GM12878 (cell line): ENCODE measurements around the gene CCDC194. TPM values are rescaled to one million over a fixed set of nuclear protein-coding genes. Genes with fewer than 3 reads are reported as not detected.

Experiments used
- polyA plus RNA-seq, 11 experiments: library from polyadenylated mRNA; depleted of rRNA in 4 of 11; unstranded in 6 of 11; stranded (reverse) in 5 of 11; fragments of >200 nt; fragmentation: Nextera tagmentation in 4 of 11; fragmentation: Illumina TruSeq in 1 of 11; extraction: Ambion mirVana in 4 of 11; extraction: Trizol in 1 of 11; gene quantifications; 1 replicate in 1 of 11; 2 replicates in 10 of 11; pipeline versions ENCODE4 v1.2.1 to v1.2.3, GENCODE V29; 2011 to 2016; ENCODE audit warnings: inconsistent platforms in 2 of 11, missing spikeins in 2 of 11, low read depth in 1 of 11
- total RNA-seq, 4 experiments: library from RNA; depleted of rRNA in 3 of 4; stranded (reverse); fragments of >200 nt in 3 of 4; fragmentation: Illumina TruSeq in 1 of 4; extraction: Trizol in 1 of 4; gene quantifications; 2 replicates each; pipeline versions ENCODE4 v1.2.1 to v1.2.3, GENCODE V29; 2013 to 2021

Gene CCDC194
- total and polyA plus RNA-seq, 10 of the 15 experiments (the other 5 are each of a cell fraction or from before 2014, with no cell fraction given) = 0.07 to 3.4 (median 0.97) TPM

Other genes with a start within 250 kb of the CCDC194 start
Only the 7 nearest of the 19 such genes appear.
- gene ANO8, start 59.3 kb downstream of the CCDC194 start, total RNA-seq (2014; rRNA removed) = 1.3 and 1.5 TPM in 2 replicates
- 0.58 and 0.60 TPM in 2 replicates for gene ANO8, start 59.3 kb downstream of the CCDC194 start, total RNA-seq (2014; rRNA removed; fragmentation: Illumina TruSeq; extraction: Trizol)
- 5.1 and 6.7 TPM in 2 replicates for gene ANO8, start 59.3 kb downstream of the CCDC194 start, total RNA-seq (2021)
- 0.45 and 0.81 TPM in 2 replicates for gene ANO8, start 59.3 kb downstream of the CCDC194 start, polyA plus RNA-seq (2011; rRNA removed)
- 0.38 and 1.1 TPM in 2 replicates for gene ANO8, start 59.3 kb downstream of the CCDC194 start, polyA plus RNA-seq (2014; fragmentation: Illumina TruSeq; extraction: Trizol)
- under 1 TPM; 0.04 to 0.05 TPM for gene ANO8, start 59.3 kb downstream of the CCDC194 start, polyA plus RNA-seq (2014; fragmentation: Nextera tagmentation; extraction: Ambion mirVana)
- gene ANO8, start 59.3 kb downstream of the CCDC194 start, polyA plus RNA-seq (2014; rRNA removed) = 4.3 and 5.1 TPM in 2 replicates
- gene ANO8, start 59.3 kb downstream of the CCDC194 start, polyA plus RNA-seq (2016; fragmentation: Nextera tagmentation; extraction: Ambion mirVana) = 1 to 10 TPM; 1.0 to 1.1 TPM
- 22.6 and 22.8 TPM in 2 replicates for gene GTPBP3, start 56.6 kb downstream of the CCDC194 start, total RNA-seq (2014; rRNA removed)
- gene GTPBP3, start 56.6 kb downstream of the CCDC194 start, total RNA-seq (2014; rRNA removed; fragmentation: Illumina TruSeq; extraction: Trizol) = 6.4 and 7.1 TPM in 2 replicates
- 38.5 and 46.8 TPM in 2 replicates for gene GTPBP3, start 56.6 kb downstream of the CCDC194 start, total RNA-seq (2021)
- gene GTPBP3, start 56.6 kb downstream of the CCDC194 start, polyA plus RNA-seq (2011; rRNA removed) = 6.6 and 8.2 TPM in 2 replicates
- 6.1 and 8.1 TPM in 2 replicates for gene GTPBP3, start 56.6 kb downstream of the CCDC194 start, polyA plus RNA-seq (2014; fragmentation: Illumina TruSeq; extraction: Trizol)
- 1 to 10 TPM; 2.9 to 4.1 TPM for gene GTPBP3, start 56.6 kb downstream of the CCDC194 start, polyA plus RNA-seq (2014; fragmentation: Nextera tagmentation; extraction: Ambion mirVana)
- gene GTPBP3, start 56.6 kb downstream of the CCDC194 start, polyA plus RNA-seq (2014; rRNA removed) = 42.7 and 57.2 TPM in 2 replicates
- gene GTPBP3, start 56.6 kb downstream of the CCDC194 start, polyA plus RNA-seq (2016; fragmentation: Nextera tagmentation; extraction: Ambion mirVana) = 10 to 100 TPM; 26.3 to 28.8 TPM
- 0.06 TPM in 1 of 2 replicates, not detected in the other for gene PLVAP, start 16.9 kb downstream of the CCDC194 start, total RNA-seq (2014; rRNA removed)
- 0.18 TPM in 1 of 2 replicates, not detected in the other for gene PLVAP, start 16.9 kb downstream of the CCDC194 start, total RNA-seq (2014; rRNA removed; fragmentation: Illumina TruSeq; extraction: Trizol)
- 0.08 and 0.54 TPM in 2 replicates for gene PLVAP, start 16.9 kb downstream of the CCDC194 start, total RNA-seq (2021)
- 0.05 TPM in 1 of 2 replicates, not detected in the other for gene PLVAP, start 16.9 kb downstream of the CCDC194 start, polyA plus RNA-seq (2011; rRNA removed)
- gene PLVAP, start 16.9 kb downstream of the CCDC194 start, polyA plus RNA-seq (2014; fragmentation: Illumina TruSeq; extraction: Trizol) = 0.04 TPM in 1 of 2 replicates, not detected in the other
- gene PLVAP, start 16.9 kb downstream of the CCDC194 start, polyA plus RNA-seq (2014; fragmentation: Nextera tagmentation; extraction: Ambion mirVana) = not detected
- gene PLVAP, start 16.9 kb downstream of the CCDC194 start, polyA plus RNA-seq (2014; rRNA removed) = 0.03 and 0.41 TPM in 2 replicates
- gene PLVAP, start 16.9 kb downstream of the CCDC194 start, polyA plus RNA-seq (2016; fragmentation: Nextera tagmentation; extraction: Ambion mirVana) = not detected
- 248 and 257 TPM in 2 replicates for gene BST2, start 11.4 kb upstream of the CCDC194 start, total RNA-seq (2014; rRNA removed)
- 161 and 175 TPM in 2 replicates for gene BST2, start 11.4 kb upstream of the CCDC194 start, total RNA-seq (2014; rRNA removed; fragmentation: Illumina TruSeq; extraction: Trizol)
- gene BST2, start 11.4 kb upstream of the CCDC194 start, total RNA-seq (2021) = 271 and 278 TPM in 2 replicates
- gene BST2, start 11.4 kb upstream of the CCDC194 start, polyA plus RNA-seq (2011; rRNA removed) = 210 and 301 TPM in 2 replicates
- 62.4 and 198 TPM in 2 replicates for gene BST2, start 11.4 kb upstream of the CCDC194 start, polyA plus RNA-seq (2014; fragmentation: Illumina TruSeq; extraction: Trizol)
- gene BST2, start 11.4 kb upstream of the CCDC194 start, polyA plus RNA-seq (2014; fragmentation: Nextera tagmentation; extraction: Ambion mirVana) = 100 to 1,000 TPM in 1 of 2 experiments, 10 to 100 TPM in 1; 16.6 to 111 TPM
- gene BST2, start 11.4 kb upstream of the CCDC194 start, polyA plus RNA-seq (2014; rRNA removed) = 329 and 331 TPM in 2 replicates
- 100 to 1,000 TPM; 335 to 372 TPM for gene BST2, start 11.4 kb upstream of the CCDC194 start, polyA plus RNA-seq (2016; fragmentation: Nextera tagmentation; extraction: Ambion mirVana)
- 37.7 and 47.6 TPM in 2 replicates for gene MVB12A, start 25.9 kb upstream of the CCDC194 start, total RNA-seq (2014; rRNA removed)
- 15.3 and 18.0 TPM in 2 replicates for gene MVB12A, start 25.9 kb upstream of the CCDC194 start, total RNA-seq (2014; rRNA removed; fragmentation: Illumina TruSeq; extraction: Trizol)
- gene MVB12A, start 25.9 kb upstream of the CCDC194 start, total RNA-seq (2021) = 41.2 and 46.3 TPM in 2 replicates
- 7.9 and 16.8 TPM in 2 replicates for gene MVB12A, start 25.9 kb upstream of the CCDC194 start, polyA plus RNA-seq (2011; rRNA removed)
- 7.6 and 16.9 TPM in 2 replicates for gene MVB12A, start 25.9 kb upstream of the CCDC194 start, polyA plus RNA-seq (2014; fragmentation: Illumina TruSeq; extraction: Trizol)
- gene MVB12A, start 25.9 kb upstream of the CCDC194 start, polyA plus RNA-seq (2014; fragmentation: Nextera tagmentation; extraction: Ambion mirVana) = 1 to 10 TPM; 1.2 to 2.6 TPM
- 46.7 and 47.5 TPM in 2 replicates for gene MVB12A, start 25.9 kb upstream of the CCDC194 start, polyA plus RNA-seq (2014; rRNA removed)
- 10 to 100 TPM; 34.7 to 40.9 TPM for gene MVB12A, start 25.9 kb upstream of the CCDC194 start, polyA plus RNA-seq (2016; fragmentation: Nextera tagmentation; extraction: Ambion mirVana)
- not detected in 2 replicates for gene TMEM221, start 54.5 kb upstream of the CCDC194 start, total RNA-seq (2014; rRNA removed)
- gene TMEM221, start 54.5 kb upstream of the CCDC194 start, total RNA-seq (2014; rRNA removed; fragmentation: Illumina TruSeq; extraction: Trizol) = not detected in 2 replicates
- not detected in 2 replicates for gene TMEM221, start 54.5 kb upstream of the CCDC194 start, total RNA-seq (2021)
- gene TMEM221, start 54.5 kb upstream of the CCDC194 start, polyA plus RNA-seq (2011; rRNA removed) = not detected in 2 replicates
- gene TMEM221, start 54.5 kb upstream of the CCDC194 start, polyA plus RNA-seq (2014; fragmentation: Illumina TruSeq; extraction: Trizol) = not detected in 2 replicates
- under 1 TPM in 1 of 2 experiments, not detected in 1; 0.04 TPM for gene TMEM221, start 54.5 kb upstream of the CCDC194 start, polyA plus RNA-seq (2014; fragmentation: Nextera tagmentation; extraction: Ambion mirVana)
- not detected in 2 replicates for gene TMEM221, start 54.5 kb upstream of the CCDC194 start, polyA plus RNA-seq (2014; rRNA removed)
- under 1 TPM in 1 of 2 experiments, not detected in 1; 0.24 TPM for gene TMEM221, start 54.5 kb upstream of the CCDC194 start, polyA plus RNA-seq (2016; fragmentation: Nextera tagmentation; extraction: Ambion mirVana)
- not detected in 2 replicates for gene NXNL1, start 66.7 kb upstream of the CCDC194 start, total RNA-seq (2014; rRNA removed)
- not detected in 2 replicates for gene NXNL1, start 66.7 kb upstream of the CCDC194 start, total RNA-seq (2014; rRNA removed; fragmentation: Illumina TruSeq; extraction: Trizol)
- gene NXNL1, start 66.7 kb upstream of the CCDC194 start, total RNA-seq (2021) = not detected in 2 replicates
- gene NXNL1, start 66.7 kb upstream of the CCDC194 start, polyA plus RNA-seq (2011; rRNA removed) = not detected in 2 replicates
- gene NXNL1, start 66.7 kb upstream of the CCDC194 start, polyA plus RNA-seq (2014; fragmentation: Illumina TruSeq; extraction: Trizol) = not detected in 2 replicates
- gene NXNL1, start 66.7 kb upstream of the CCDC194 start, polyA plus RNA-seq (2014; fragmentation: Nextera tagmentation; extraction: Ambion mirVana) = not detected
- gene NXNL1, start 66.7 kb upstream of the CCDC194 start, polyA plus RNA-seq (2014; rRNA removed) = not detected in 2 replicates
- not detected for gene NXNL1, start 66.7 kb upstream of the CCDC194 start, polyA plus RNA-seq (2016; fragmentation: Nextera tagmentation; extraction: Ambion mirVana)